ENCODE data around the gene SF3A1. TPM values are rescaled to one million over a fixed set of nuclear protein-coding genes. Genes with fewer than 3 reads are reported as not detected.

SF3A1 gene
- polyA plus RNA-seq, 1 donor from 2014 or later = 14.4 TPM

GRCh38 chr22:30286331-30286730 is 70.4 kb downstream of the SF3A1 start:
- no peak overlapping the region for H2AFZ ChIP-seq (ENCODE audit: low read depth, low read length)
- no peaks in the 10 kb centered on the region for H3K27me3 ChIP-seq (ENCODE audit: insufficient read depth, low read depth, low read length)
- no peaks in the 10 kb centered on the region for H4K20me1 ChIP-seq (ENCODE audit: insufficient read depth)
- H3F3A ChIP-seq (ENCODE audit: insufficient read depth, low read length, poor library complexity, severe bottlenecking) = no peaks in the 10 kb centered on the region
- H3K79me2 ChIP-seq (replicated peaks; ENCODE audit: insufficient read depth, low read length) = no peaks in the 10 kb centered on the region
- H3K36me3 ChIP-seq (ENCODE audit: insufficient read depth, low read length) = no peaks in the 10 kb centered on the region
- TF ChIP-seq TAF1 (IDR thresholded peaks at IDR 0.05; ENCODE audit: low read depth) (no peak), SMC3 (conservative IDR thresholded peaks at IDR 0.05; ENCODE audit: poor library complexity) (no peak), REST (IDR thresholded peaks at IDR 0.05; ENCODE audit: borderline replicate concordance) (no peak), MXI1 (conservative IDR thresholded peaks at IDR 0.05; ENCODE audit: poor library complexity, severe bottlenecking) (no peak), EZH2 (IDR thresholded peaks at IDR 0.05; ENCODE audit: borderline replicate concordance, insufficient read depth, low read length, poor library complexity, severe bottlenecking) (no peak), POLR2AphosphoS5 (IDR thresholded peaks at IDR 0.05) (no peak), EP300 (conservative IDR thresholded peaks at IDR 0.05; ENCODE audit: poor library complexity, severe bottlenecking) (no peak), RAD21 (conservative IDR thresholded peaks at IDR 0.05) (no peak), CTCF (IDR thresholded peaks at IDR 0.05; ENCODE audit: poor library complexity, severe bottlenecking) (no peak)
- no peaks in the 10 kb centered on the region for H3K9me3 ChIP-seq (ENCODE audit: low read length)
- H3K9me2 ChIP-seq (ENCODE audit: insufficient read depth, low read length) = no peaks in the 10 kb centered on the region
- no peak overlapping the region for H3K4me3 ChIP-seq (ENCODE audit: low read length)
- no peak overlapping the region for H3K27ac ChIP-seq (ENCODE audit: low read length)
- H3K9ac ChIP-seq (ENCODE audit: low read length) = no peak overlapping the region
- H3K4me2 ChIP-seq (ENCODE audit: low read length) = no peak overlapping the region

- H3K9ac ChIP-seq (ENCODE audit: low read length) = no peak overlapping the region
- no peaks in the 10 kb centered on the region for H3F3A ChIP-seq (ENCODE audit: insufficient read depth, low read length, poor library complexity, severe bottlenecking)
- TF ChIP-seq RAD21 (conservative IDR thresholded peaks at IDR 0.05) (no peak), EZH2 (IDR thresholded peaks at IDR 0.05; ENCODE audit: borderline replicate concordance, insufficient read depth, low read length, poor library complexity, severe bottlenecking) (no peak), POLR2AphosphoS5 (IDR thresholded peaks at IDR 0.05) (no peak)
- H3K27ac ChIP-seq (ENCODE audit: low read length) = no peak overlapping the region
- no peaks in the 10 kb centered on the region for H3K9me2 ChIP-seq (ENCODE audit: insufficient read depth, low read length)
- H3K4me3 ChIP-seq (ENCODE audit: low read length) = no peak overlapping the region
- no peaks in the 10 kb centered on the region for H3K9me3 ChIP-seq (ENCODE audit: low read length)
- no peaks in the 10 kb centered on the region for H3K27me3 ChIP-seq (ENCODE audit: insufficient read depth, low read depth, low read length)
- H2AFZ ChIP-seq (ENCODE audit: low read depth, low read length) = no peak overlapping the region
- H4K20me1 ChIP-seq (ENCODE audit: insufficient read depth) = no peaks in the 10 kb centered on the region
- no peaks in the 10 kb centered on the region for H3K36me3 ChIP-seq (ENCODE audit: insufficient read depth, low read length)
- no peak overlapping the region for H3K4me2 ChIP-seq (ENCODE audit: low read length)
- H3K79me2 ChIP-seq (replicated peaks; ENCODE audit: insufficient read depth, low read length) = no peaks in the 10 kb centered on the region
These were observed 70.9 kb downstream of the SF3A1 start for GRCh38 chr22:30285846-30286200.
